GM18870 (cell line): Measurements from ENCODE around the gene POLA1.
A peak's percentile ranks its signal among the peaks of the same experiment; 100 is the strongest.
"Not testable (repeated sequence)": the region's sequence is repeated elsewhere in the genome, so short reads cannot be mapped to it uniquely, and the experiment has no call there.

ENCODE experiments used
- ATAC-seq: cut with Tn5 transposase; IDR thresholded peaks from one replicate; pipeline ENCODE4 v1.9.1; 2021; ENCODE audit warnings: moderate library complexity; ENCODE audit not compliant: unreplicated experiment

POLA1 gene

GRCh38 chrX:24693453-24694202 lies at the start of gene POLA1:
Gene POLA1 (plus strand): TSS chrX:24693918. CDS start chrX:24693962, 44 bp downstream.
- ATAC-seq = peak; percentile 83

- ATAC-seq = no peak
Observed at GRCh38 chrX:24646006-24646405, 47.7 kb upstream of the POLA1 start.

- ATAC-seq = no peak
Observed at GRCh38 chrX:24646745-24647182, 47.0 kb upstream of the POLA1 start.

GRCh38 chrX:24647257-24648058 lies 46.3 kb upstream of the POLA1 start, which contains the start of gene PCYT1B:
Gene PCYT1B (minus strand): TSS chrX:24647347. CDS start chrX:24647105, 242 bp downstream.
- peak; percentile 75 for ATAC-seq

GRCh38 chrX:24648495-24648894 lies 45.2 kb upstream of the POLA1 start:
- no peak for ATAC-seq

- ATAC-seq = no peak
Observed at GRCh38 chrX:24651783-24652182, 41.9 kb upstream of the POLA1 start.

GRCh38 chrX:24655679-24656078 lies 38.0 kb upstream of the POLA1 start:
- not testable (repeated sequence) for ATAC-seq

- ATAC-seq = no peak
Observed at GRCh38 chrX:24657671-24658386, 35.9 kb upstream of the POLA1 start.

GRCh38 chrX:24658421-24658820 lies 35.3 kb upstream of the POLA1 start:
- ATAC-seq = no peak

GRCh38 chrX:24659106-24659505 lies 34.6 kb upstream of the POLA1 start:
- no peak for ATAC-seq

GRCh38 chrX:24659646-24660045 lies 34.1 kb upstream of the POLA1 start:
- no peak for ATAC-seq

GRCh38 chrX:24661292-24661691 lies 32.4 kb upstream of the POLA1 start:
- no peak for ATAC-seq

- no peak for ATAC-seq
Observed at GRCh38 chrX:24662352-24662751, 31.4 kb upstream of the POLA1 start.

- ATAC-seq = no peak
Observed at GRCh38 chrX:24668111-24668510, 25.6 kb upstream of the POLA1 start.

- no peak for ATAC-seq
Observed at GRCh38 chrX:24672701-24673190, 21.0 kb upstream of the POLA1 start.

GRCh38 chrX:24673424-24673823 lies 20.3 kb upstream of the POLA1 start:
- no peak for ATAC-seq

- ATAC-seq = no peak
Observed at GRCh38 chrX:24676403-24677024, 17.2 kb upstream of the POLA1 start.

GRCh38 chrX:24682739-24683432 lies 10.8 kb upstream of the POLA1 start:
- ATAC-seq = no peak

GRCh38 chrX:24684048-24684447 lies 9.7 kb upstream of the POLA1 start:
- no peak for ATAC-seq

GRCh38 chrX:24692305-24692704 lies 1.4 kb upstream of the POLA1 start:
- no peak for ATAC-seq
